ENCODE data around the gene TRIM69.

TRIM69 gene, protein sequence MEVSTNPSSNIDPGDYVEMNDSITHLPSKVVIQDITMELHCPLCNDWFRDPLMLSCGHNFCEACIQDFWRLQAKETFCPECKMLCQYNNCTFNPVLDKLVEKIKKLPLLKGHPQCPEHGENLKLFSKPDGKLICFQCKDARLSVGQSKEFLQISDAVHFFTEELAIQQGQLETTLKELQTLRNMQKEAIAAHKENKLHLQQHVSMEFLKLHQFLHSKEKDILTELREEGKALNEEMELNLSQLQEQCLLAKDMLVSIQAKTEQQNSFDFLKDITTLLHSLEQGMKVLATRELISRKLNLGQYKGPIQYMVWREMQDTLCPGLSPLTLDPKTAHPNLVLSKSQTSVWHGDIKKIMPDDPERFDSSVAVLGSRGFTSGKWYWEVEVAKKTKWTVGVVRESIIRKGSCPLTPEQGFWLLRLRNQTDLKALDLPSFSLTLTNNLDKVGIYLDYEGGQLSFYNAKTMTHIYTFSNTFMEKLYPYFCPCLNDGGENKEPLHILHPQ

GRCh38 chr15:44736181-44736765, at the start of gene TRIM69:
TRIM69 (plus strand) TSS chr15:44736528; CDS start chr15:44736705, 177 bp downstream.
- TF ChIP-seq GATA3 (IDR thresholded peaks at IDR 0.05; ENCODE audit: low read depth, low read length) (no peak), GATA2 (IDR thresholded peaks at IDR 0.05; ENCODE audit: low read depth, low read length) (peak; percentile 32; the same call in 1 of the 2 replicates)

DNA sequence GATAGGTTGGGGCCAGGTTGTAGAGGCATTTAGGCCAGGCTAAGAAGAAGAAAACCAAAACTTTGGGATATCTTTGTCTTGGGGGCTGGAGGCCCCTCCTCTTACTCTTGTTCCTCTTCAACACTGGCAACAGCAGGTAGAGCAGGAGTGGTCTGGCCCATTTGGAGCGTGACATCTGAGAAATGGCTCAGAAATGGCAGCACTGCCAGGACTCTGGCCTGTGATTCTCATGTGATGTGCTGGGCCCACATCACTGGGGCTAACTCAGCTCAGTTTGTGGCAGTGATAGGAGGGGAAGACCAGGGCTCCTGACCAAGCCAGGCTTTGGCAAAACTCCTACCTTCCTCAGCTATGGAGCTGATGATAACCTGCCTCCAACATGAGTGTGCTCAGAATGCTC, 43.7 kb upstream of the TRIM69 start:
- no peak for TF ChIP-seq GATA2 (IDR thresholded peaks at IDR 0.05; ENCODE audit: low read depth, low read length)
- no peak for TF ChIP-seq GATA3 (IDR thresholded peaks at IDR 0.05; ENCODE audit: low read depth, low read length)

GRCh38 chr15:44694416-44694815, 41.9 kb upstream of the TRIM69 start:
- TF ChIP-seq GATA2 (IDR thresholded peaks at IDR 0.05; ENCODE audit: low read depth, low read length) (no peak), GATA3 (IDR thresholded peaks at IDR 0.05; ENCODE audit: low read depth, low read length) (no peak)

GRCh38 chr15:44695294-44695693, 41.0 kb upstream of the TRIM69 start:
- TF ChIP-seq GATA2 (IDR thresholded peaks at IDR 0.05; ENCODE audit: low read depth, low read length) (no peak), GATA3 (IDR thresholded peaks at IDR 0.05; ENCODE audit: low read depth, low read length) (no peak)

- TF ChIP-seq GATA3 (IDR thresholded peaks at IDR 0.05; ENCODE audit: low read depth, low read length) (no peak), GATA2 (IDR thresholded peaks at IDR 0.05; ENCODE audit: low read depth, low read length) (no peak)
These were observed 39.3 kb upstream of the TRIM69 start for GRCh38 chr15:44697014-44697413.

- TF ChIP-seq GATA2 (IDR thresholded peaks at IDR 0.05; ENCODE audit: low read depth, low read length): no peak
- TF ChIP-seq GATA3 (IDR thresholded peaks at IDR 0.05; ENCODE audit: low read depth, low read length): no peak
These were observed 37.7 kb upstream of the TRIM69 start for GRCh38 chr15:44698641-44699040.

GRCh38 chr15:44705986-44706385, 30.3 kb upstream of the TRIM69 start:
- TF ChIP-seq GATA2 (IDR thresholded peaks at IDR 0.05; ENCODE audit: low read depth, low read length): no peak
- no peak for TF ChIP-seq GATA3 (IDR thresholded peaks at IDR 0.05; ENCODE audit: low read depth, low read length)

DNA sequence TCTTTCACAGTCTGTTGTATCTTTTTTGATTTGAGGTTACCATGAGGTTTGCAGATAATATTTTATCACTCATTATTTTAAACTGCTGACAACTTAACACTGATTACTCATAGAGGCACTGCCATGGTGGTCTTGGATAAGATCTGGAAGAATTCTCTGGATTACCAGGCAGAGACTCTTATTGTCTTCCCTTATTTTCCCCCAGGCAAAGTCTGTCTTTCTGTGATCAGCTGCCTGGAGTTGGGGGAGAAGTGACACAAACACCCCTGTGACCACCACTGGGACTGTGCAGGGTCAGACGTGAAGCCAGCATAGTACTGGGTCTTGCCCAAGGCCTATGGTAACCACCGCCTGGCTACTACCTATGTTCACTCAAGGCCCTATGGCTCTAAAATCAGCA, 29.9 kb upstream of the TRIM69 start:
- TF ChIP-seq GATA3 (IDR thresholded peaks at IDR 0.05; ENCODE audit: low read depth, low read length): no peak
- no peak for TF ChIP-seq GATA2 (IDR thresholded peaks at IDR 0.05; ENCODE audit: low read depth, low read length)

DNA sequence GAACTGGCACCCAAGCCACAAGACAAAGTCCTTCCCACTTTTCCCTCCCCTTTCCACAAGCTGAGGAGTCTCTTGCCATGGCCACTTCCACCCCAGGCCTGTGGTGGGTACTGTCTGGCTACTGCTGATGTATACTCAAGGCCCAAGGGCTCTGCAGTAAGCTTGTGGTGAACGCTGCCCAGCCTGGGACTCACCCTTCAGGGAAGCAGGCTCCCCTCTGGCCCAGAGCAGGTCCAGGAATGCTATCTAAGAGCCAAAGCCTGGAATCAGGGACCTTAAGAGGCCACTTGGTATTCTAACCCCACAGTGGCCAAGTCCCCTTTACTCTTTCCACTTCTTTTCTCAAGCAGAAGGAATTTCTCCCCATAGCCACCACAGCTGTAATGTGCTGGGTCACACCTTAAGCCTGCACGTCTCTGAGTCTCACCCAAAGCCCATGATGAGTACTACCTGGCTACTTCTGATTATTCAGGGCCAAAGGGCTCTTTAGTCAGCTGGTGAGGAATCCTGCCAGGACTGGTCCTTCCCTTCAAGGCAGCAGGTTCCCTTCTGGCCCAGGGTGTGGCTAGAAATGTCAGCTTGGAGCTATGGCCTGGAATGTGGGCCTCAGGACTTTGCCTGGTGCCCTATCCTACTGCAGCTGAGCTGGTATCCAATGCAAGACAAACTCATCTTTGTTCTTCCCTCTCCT, 29.2 kb upstream of the TRIM69 start:
- TF ChIP-seq GATA3 (IDR thresholded peaks at IDR 0.05; ENCODE audit: low read depth, low read length): no peak
- no peak for TF ChIP-seq GATA2 (IDR thresholded peaks at IDR 0.05; ENCODE audit: low read depth, low read length)

DNA sequence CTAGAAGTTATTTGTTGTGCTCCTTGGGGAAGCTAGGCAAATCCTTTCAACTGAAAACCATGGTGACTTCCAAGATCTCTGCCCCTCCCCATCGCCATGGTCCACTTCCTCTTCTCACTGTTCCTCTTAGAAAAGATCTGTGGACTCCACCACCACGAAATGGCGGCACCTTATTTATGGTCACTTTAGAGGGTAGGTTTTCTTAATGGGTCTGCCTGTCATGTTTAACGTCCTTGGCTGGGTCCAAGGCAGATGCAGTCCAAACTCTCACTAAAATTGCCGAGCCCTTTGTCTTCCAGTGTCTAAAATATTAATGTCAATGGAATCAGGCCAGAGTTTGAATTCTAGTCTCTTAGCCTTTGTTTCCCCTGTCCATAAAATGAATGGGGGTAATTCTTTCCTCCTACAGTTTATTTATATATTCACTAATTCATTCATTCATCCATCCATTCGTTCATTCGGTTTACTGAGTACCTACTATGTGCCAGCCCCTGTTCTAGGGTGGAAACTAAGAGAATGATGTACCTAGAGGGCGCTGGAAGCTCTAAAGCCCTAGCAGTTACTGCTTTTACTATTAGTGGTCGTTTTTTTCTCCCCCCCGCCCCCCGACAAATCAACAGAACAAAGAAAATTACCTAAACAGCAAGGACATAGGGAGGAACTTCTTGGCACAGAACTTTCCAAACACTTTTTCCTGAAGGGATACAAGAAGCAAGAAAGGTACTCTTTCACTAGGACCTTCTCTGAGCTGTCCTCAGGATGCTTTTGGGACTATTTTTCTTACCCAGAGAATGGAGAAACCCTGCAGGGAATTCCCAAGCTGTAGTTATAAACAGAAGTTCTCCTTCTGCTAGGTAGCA, 25.9 kb upstream of the TRIM69 start:
- TF ChIP-seq GATA3 (IDR thresholded peaks at IDR 0.05; ENCODE audit: low read depth, low read length): no peak
- no peak for TF ChIP-seq GATA2 (IDR thresholded peaks at IDR 0.05; ENCODE audit: low read depth, low read length)

- TF ChIP-seq GATA2 (IDR thresholded peaks at IDR 0.05; ENCODE audit: low read depth, low read length) (no peak), GATA3 (IDR thresholded peaks at IDR 0.05; ENCODE audit: low read depth, low read length) (no peak)
These were observed 25.1 kb upstream of the TRIM69 start, which contains the start of the genes B2M and PATL2 for GRCh38 chr15:44711096-44711742. B2M (plus strand) TSS chr15:44711517; CDS start chr15:44711547, 30 bp downstream. PATL2 (minus strand) TSS chr15:44711323; CDS start chr15:44676490, 34,833 bp downstream.

- TF ChIP-seq GATA2 (IDR thresholded peaks at IDR 0.05; ENCODE audit: low read depth, low read length) (no peak), GATA3 (IDR thresholded peaks at IDR 0.05; ENCODE audit: low read depth, low read length) (no peak)
These were observed 24.5 kb upstream of the TRIM69 start for GRCh38 chr15:44711743-44712345.
